NB4 (cell line): ENCODE results near the gene SLC27A5.

Source experiments
- MAX ChIP-seq: IDR thresholded peaks from 2 replicates; pipeline ENCODE4 v1.6.1; 2011; ENCODE audit warnings: low read depth, low read length
- POLR2A ChIP-seq: IDR thresholded peaks from 2 replicates; pipeline ENCODE4 v1.6.1; 2011; ENCODE audit warnings: mild to moderate bottlenecking; ENCODE audit not compliant: insufficient read length; ENCODE audit errors: extremely low read depth
- TF ChIP-seq, protein P1 (sequence below): IDR thresholded peaks from one replicate; pipeline ENCODE4 v1.5.1; 2012; ENCODE audit warnings: low read depth, low read length

DNA sequence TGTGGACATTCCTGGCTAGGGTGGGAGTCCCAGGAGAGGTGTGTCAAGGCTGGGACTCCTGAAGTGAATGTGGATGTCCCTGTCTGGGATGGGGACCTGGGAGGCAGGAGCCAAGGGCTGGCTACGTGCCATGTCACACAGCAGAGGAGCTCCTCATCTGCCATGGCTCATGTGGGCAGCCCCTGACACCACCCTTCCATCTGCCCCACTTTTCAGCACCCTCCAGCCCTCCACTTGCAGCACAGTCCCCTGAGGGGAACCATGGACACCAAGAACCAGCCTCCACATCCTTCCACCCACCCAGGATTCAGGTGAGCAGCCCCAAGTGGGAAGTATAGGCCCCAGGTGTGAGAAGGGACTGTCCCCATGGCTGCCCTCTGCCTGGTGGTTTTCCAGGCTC, 33.9 kb downstream of the SLC27A5 start:
- TF ChIP-seq, protein P1, sequence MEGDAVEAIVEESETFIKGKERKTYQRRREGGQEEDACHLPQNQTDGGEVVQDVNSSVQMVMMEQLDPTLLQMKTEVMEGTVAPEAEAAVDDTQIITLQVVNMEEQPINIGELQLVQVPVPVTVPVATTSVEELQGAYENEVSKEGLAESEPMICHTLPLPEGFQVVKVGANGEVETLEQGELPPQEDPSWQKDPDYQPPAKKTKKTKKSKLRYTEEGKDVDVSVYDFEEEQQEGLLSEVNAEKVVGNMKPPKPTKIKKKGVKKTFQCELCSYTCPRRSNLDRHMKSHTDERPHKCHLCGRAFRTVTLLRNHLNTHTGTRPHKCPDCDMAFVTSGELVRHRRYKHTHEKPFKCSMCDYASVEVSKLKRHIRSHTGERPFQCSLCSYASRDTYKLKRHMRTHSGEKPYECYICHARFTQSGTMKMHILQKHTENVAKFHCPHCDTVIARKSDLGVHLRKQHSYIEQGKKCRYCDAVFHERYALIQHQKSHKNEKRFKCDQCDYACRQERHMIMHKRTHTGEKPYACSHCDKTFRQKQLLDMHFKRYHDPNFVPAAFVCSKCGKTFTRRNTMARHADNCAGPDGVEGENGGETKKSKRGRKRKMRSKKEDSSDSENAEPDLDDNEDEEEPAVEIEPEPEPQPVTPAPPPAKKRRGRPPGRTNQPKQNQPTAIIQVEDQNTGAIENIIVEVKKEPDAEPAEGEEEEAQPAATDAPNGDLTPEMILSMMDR, result no peak
- TF ChIP-seq POLR2A (no peak), MAX (no peak)
